Calu3 (cell line): Measurements from ENCODE around the gene CCT8. TPM values are rescaled to one million over a fixed set of nuclear protein-coding genes. Genes with fewer than 3 reads are reported as not detected.

ENCODE experiments used
- BruUV-seq: library from RNA; stranded (reverse); fragments of 400-500 nt; replicated peaks from 2 replicates; lab custom pipeline; 2021; lab: Mats Ljungman, UMichigan
- CTCF ChIA-PET: fragments of 300-600 bp; sonication (Branson Sonifier 250); formaldehyde crosslinking; loops from one replicate; lab custom pipeline; 2022; ENCODE audit warnings: antibody characterized with exemption; lab: Charles Lee
- DNase-seq: peaks from one replicate; pipeline ENCODE4 v3.0.0; 2022
- H3K27ac Mint-ChIP-seq: one replicate; pipeline ENCODE4 v1.8.0; 2022; ENCODE audit warnings: mixed read lengths; ENCODE audit not compliant: unreplicated experiment
- H3K27me3 Mint-ChIP-seq: one replicate; pipeline ENCODE4 v1.8.0; 2022; ENCODE audit warnings: mixed read lengths; ENCODE audit not compliant: unreplicated experiment
- H3K36me3 Mint-ChIP-seq: one replicate; pipeline ENCODE4 v1.8.0; 2022; ENCODE audit warnings: mild to moderate bottlenecking, moderate library complexity, mixed read lengths; ENCODE audit not compliant: insufficient read depth, unreplicated experiment
- H3K4me1 Mint-ChIP-seq: one replicate; pipeline ENCODE4 v1.8.0; 2022; ENCODE audit warnings: mild to moderate bottlenecking, low read depth, mixed read lengths; ENCODE audit not compliant: unreplicated experiment
- H3K4me3 Mint-ChIP-seq: one replicate; pipeline ENCODE4 v1.8.0; 2022; ENCODE audit warnings: mild to moderate bottlenecking, low read depth, moderate library complexity, mixed read lengths; ENCODE audit not compliant: unreplicated experiment
- H3K9me3 Mint-ChIP-seq: one replicate; pipeline ENCODE4 v1.8.0; 2022; ENCODE audit warnings: low read depth, mixed read lengths; ENCODE audit not compliant: unreplicated experiment
- intact Hi-C: fragments of 100-400 bp; cut with micrococcal nuclease; formaldehyde crosslinking; loops from one replicate; pipeline ENCODE4 v1.10.0; 2022; ENCODE audit not compliant: unreplicated experiment
- total RNA-seq: library from RNA; stranded (reverse); gene quantifications from 2 replicates; pipeline ENCODE4 v1.2.3, GENCODE V29; 2022
- TF ChIP-seq, protein P1 (sequence below): fragments of 200-600 bp; IDR thresholded peaks from one replicate; pipeline ENCODE4 v1.8.0; 2022; ENCODE audit warnings: antibody characterized with exemption; ENCODE audit not compliant: unreplicated experiment

CCT8 gene
- total RNA-seq, 1 experiment from 2014 or later = 198 TPM

DNA sequence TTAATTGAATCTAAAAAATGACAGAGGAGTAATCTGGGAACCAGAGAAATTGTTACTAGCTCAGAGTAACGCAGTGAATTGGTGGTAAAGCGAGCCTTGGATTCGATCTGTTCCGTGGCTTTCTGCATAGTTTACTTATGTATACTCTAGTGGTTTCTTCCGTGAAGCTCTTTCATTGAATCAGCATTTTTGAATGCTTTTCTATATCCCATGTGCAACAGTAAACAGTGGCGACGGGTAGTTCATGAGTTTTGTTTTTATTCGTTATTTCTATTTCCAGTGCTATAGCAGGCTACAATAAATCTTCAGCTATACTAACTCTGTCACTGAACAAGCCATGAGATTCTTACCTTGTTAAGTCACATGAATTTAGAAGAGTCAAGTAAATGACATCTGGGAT lies 42.5 kb upstream of the CCT8 start:
- Mint-ChIP-seq H3K27ac (no peak overlapping the region), H3K36me3 (no peaks in the 10 kb centered on the region), H3K27me3 (no peaks in the 10 kb centered on the region), H3K4me1 (no peaks in the 10 kb centered on the region), H3K9me3 (no peaks in the 10 kb centered on the region), H3K4me3 (no peak overlapping the region)
- DNase-seq = no peak
- intact Hi-C loops = no loop called here
- BruUV-seq = no TSS peak
- TF ChIP-seq, protein P1, sequence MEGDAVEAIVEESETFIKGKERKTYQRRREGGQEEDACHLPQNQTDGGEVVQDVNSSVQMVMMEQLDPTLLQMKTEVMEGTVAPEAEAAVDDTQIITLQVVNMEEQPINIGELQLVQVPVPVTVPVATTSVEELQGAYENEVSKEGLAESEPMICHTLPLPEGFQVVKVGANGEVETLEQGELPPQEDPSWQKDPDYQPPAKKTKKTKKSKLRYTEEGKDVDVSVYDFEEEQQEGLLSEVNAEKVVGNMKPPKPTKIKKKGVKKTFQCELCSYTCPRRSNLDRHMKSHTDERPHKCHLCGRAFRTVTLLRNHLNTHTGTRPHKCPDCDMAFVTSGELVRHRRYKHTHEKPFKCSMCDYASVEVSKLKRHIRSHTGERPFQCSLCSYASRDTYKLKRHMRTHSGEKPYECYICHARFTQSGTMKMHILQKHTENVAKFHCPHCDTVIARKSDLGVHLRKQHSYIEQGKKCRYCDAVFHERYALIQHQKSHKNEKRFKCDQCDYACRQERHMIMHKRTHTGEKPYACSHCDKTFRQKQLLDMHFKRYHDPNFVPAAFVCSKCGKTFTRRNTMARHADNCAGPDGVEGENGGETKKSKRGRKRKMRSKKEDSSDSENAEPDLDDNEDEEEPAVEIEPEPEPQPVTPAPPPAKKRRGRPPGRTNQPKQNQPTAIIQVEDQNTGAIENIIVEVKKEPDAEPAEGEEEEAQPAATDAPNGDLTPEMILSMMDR = no peak
- CTCF ChIA-PET = interaction anchor here (1.3 kb wide), 1 partner anchor 261 kb away, joined by 3 read pairs; no protein-coding TSS in a partner anchor

DNA sequence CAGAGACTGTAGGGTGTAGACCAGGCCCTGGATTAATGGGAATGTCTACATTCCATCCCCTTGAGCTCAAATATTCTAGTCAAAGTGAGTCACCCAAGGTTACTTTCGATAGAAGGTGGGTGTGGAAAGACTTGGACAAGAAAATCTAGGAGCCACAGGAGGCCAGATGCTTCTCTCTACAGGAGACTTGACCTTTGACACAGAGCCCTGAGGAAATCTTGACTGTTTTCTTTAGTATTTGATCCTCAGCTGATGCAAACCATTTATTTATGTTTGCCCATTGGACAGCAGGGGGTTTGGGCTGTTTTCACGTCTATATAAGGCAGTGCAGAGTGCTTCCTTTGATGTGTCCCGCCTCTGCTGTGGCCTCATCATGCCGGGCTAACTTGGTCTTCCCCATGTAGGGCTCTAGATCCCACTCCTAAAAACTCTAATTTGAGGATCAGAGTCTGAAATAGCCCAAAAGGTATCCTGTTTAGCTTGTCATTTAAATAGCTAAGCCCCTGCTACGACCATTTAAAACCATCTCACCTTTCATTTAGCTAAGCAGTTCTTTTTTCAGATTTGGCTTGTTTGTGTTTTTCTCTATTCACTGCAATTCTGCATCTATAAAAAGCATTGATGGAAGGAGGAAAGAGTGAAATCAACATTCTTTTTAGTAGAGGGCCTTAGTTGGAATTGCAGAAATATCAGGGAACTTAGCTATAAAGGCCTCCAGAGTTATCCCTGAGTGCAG lies 41.5 kb upstream of the CCT8 start:
- Mint-ChIP-seq H3K4me1 (no peaks in the 10 kb centered on the region), H3K9me3 (no peaks in the 10 kb centered on the region), H3K4me3 (no peak overlapping the region), H3K27ac (no peak overlapping the region), H3K27me3 (no peaks in the 10 kb centered on the region), H3K36me3 (no peaks in the 10 kb centered on the region)
- TF ChIP-seq, protein P1 = no peak
- CTCF ChIA-PET = interaction anchor here (1.3 kb wide), 1 partner anchor 261 kb away, joined by 3 read pairs; no protein-coding TSS in a partner anchor
- BruUV-seq = no TSS peak
- intact Hi-C loops = no loop called here
- no peak for DNase-seq

DNA sequence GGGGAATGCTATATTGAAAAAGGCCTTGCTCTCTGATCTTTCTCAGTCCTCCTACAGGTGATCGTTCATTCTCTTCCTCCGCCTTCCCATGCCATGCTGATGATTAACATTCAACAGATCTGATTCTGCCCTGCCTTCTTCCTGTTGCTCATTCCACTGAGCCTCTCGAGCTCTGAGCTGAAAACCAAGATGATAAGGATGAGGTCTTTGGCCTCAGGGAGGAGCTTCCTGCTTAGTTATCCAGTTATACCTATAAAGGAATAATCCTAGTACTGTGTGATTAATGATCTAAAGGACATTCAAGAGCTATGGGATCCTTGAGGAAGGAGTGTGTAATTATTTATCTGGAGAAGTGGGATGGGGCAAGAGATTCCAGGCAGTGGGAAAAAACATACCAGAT lies 31.8 kb upstream of the CCT8 start:
- Mint-ChIP-seq H3K4me1 (peaks cover 12% of the 10 kb centered on the region), H3K36me3 (no peaks in the 10 kb centered on the region), H3K27me3 (no peaks in the 10 kb centered on the region), H3K9me3 (no peaks in the 10 kb centered on the region), H3K4me3 (no peak overlapping the region), H3K27ac (no peak overlapping the region)
- TF ChIP-seq, protein P1 = no peak
- intact Hi-C loops = no loop called here
- DNase-seq = no peak
- no TSS peak for BruUV-seq
- CTCF ChIA-PET = interaction anchor here (0.5 to 1.3 kb wide), 3 partner anchors 10 to 583 kb away, joined by 3 to 4 read pairs (median 3); no protein-coding TSS in a partner anchor

DNA sequence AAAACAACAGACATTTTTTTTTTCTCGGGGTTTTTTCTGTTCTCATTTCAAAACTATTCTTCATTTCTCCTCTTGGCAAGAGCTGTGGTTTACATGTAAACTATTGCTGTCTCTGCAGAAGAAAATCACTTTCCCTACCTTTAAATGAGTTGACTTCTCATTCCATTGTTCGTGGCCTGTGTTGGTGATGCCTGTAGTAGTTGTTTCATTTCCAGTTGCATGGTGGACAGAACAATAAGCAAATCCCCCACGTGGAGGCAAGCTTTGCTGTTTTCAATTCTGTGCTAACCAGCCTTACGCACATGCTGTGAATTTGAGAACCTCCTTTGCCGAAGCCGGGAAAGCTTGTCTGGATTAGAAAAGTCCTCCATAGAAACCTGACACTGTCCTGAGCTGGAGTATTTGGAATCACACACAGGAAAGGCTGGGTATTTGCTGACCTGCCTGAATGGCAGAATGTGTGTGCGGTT lies 30.8 kb upstream of the CCT8 start:
- Mint-ChIP-seq H3K4me3 (no peak overlapping the region), H3K9me3 (no peaks in the 10 kb centered on the region), H3K27me3 (no peaks in the 10 kb centered on the region), H3K36me3 (no peaks in the 10 kb centered on the region), H3K4me1 (peaks cover 12% of the 10 kb centered on the region), H3K27ac (no peak overlapping the region)
- BruUV-seq = no TSS peak
- no peak for DNase-seq
- CTCF ChIA-PET = no interaction called here
- TF ChIP-seq, protein P1 = no peak
- intact Hi-C loops = no loop called here
